Activated T-cell treated with anti-CD3 and anti-CD28 coated beads, Interleukin-2, amount 50 U/mL, for 72 hours (primary cell): ENCODE results near the gene LRRC47. TPM values are rescaled to one million over a fixed set of nuclear protein-coding genes. Genes with fewer than 3 reads are reported as not detected.
A peak's percentile ranks its signal among the peaks of the same experiment; 100 is the strongest.

ENCODE experiments used
- ATAC-seq, 2 donors: fragments of 150-1000 bp; cut with Tn5 transposase; replicated peaks in 1 of 2; 2 replicates each; pipeline ENCODE4 v1.10.0; 2021; ENCODE audit warnings: moderate library complexity in 2 of 2, mild to moderate bottlenecking in 1 of 2
- DNase-seq, 2 donors: peaks; one replicate each; pipeline ENCODE4 v3.0.0; 2021 to 2022; ENCODE audit warnings: mixed read lengths in 1 of 2
- H3K27ac Mint-ChIP-seq: one replicate; pipeline ENCODE4 v1.8.0; 2022; ENCODE audit warnings: mild to moderate bottlenecking, moderate library complexity, mixed read lengths
- H3K27me3 Mint-ChIP-seq: one replicate; pipeline ENCODE4 v1.8.0; 2022; ENCODE audit warnings: low read depth, mixed read lengths
- H3K36me3 Mint-ChIP-seq, 2 donors: one replicate each; pipeline ENCODE4 v1.8.0; 2022; ENCODE audit warnings: mixed read lengths in 2 of 2, mild to moderate bottlenecking in 1 of 2; ENCODE audit not compliant: insufficient read depth in 2 of 2
- H3K4me1 Mint-ChIP-seq: one replicate; pipeline ENCODE4 v1.8.0; 2022; ENCODE audit warnings: low read depth, mixed read lengths
- H3K4me3 Mint-ChIP-seq, 2 donors: one replicate each; pipeline ENCODE4 v1.8.0; 2022; ENCODE audit warnings: mild to moderate bottlenecking in 2 of 2, mixed read lengths in 2 of 2, moderate library complexity in 2 of 2
- H3K9me3 Mint-ChIP-seq, 2 donors: one replicate each; pipeline ENCODE4 v1.8.0; 2022; ENCODE audit warnings: mixed read lengths in 2 of 2
- total RNA-seq, 2 donors: library from RNA; stranded (reverse); gene quantifications; one replicate each; pipeline ENCODE4 v1.2.3, GENCODE V29; 2022

The LRRC47 gene
- total RNA-seq, 2 donors from 2014 or later: 37.7 to 48.7 TPM

DNA sequence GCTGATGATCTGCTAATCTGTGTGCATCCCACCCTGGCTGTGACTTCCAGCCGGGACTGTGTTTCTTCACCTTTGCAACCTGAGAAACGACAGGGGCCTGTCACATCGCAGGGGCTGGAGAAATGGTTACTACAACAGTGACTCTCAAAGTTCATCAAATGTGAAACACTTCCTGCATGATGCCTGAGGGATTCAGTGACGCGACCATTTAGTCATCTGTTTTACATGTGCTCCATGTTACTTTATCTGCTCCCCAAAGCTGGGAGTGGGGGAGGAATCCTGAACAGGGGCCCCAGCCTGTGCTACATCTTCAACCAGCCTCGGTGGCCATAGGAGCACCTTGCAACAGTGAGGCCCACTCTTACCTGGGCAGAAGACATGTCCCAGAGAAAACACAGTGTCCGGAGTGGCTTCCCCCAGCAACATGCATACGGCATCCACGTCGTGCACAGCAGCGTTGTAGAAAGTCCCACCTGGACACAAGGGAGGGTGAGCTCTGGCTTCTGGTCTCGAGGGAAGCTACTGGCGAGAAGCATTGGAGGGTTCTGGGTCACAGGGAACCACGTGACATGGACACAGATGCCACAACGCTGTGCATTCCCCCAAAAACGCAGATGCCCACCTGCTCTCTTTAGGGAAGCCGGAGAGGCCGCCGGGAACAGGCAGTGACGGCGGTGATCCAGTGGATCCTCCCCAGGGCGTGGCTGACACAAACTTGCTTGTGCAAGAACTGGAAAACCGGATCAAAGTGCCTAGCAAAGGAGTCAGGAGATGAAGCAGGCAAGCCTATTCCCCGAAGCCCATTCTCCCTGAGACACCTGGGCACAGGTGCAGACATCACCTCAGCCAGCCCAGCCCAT is 53.6 kb downstream of the LRRC47 start:
- no peaks in the 10 kb centered on the region for H3K27me3 Mint-ChIP-seq
- H3K4me1 Mint-ChIP-seq: peaks cover 35% of the 10 kb centered on the region
- H3K27ac Mint-ChIP-seq: no peak overlapping the region
- H3K9me3 Mint-ChIP-seq: no peaks in the 10 kb centered on the region
- peaks cover 0 to 4% of the 10 kb centered on the region in 2 donors for H3K36me3 Mint-ChIP-seq
- ATAC-seq: no peak
- H3K4me3 Mint-ChIP-seq: no peak overlapping the region
- DNase-seq: no peak

DNA sequence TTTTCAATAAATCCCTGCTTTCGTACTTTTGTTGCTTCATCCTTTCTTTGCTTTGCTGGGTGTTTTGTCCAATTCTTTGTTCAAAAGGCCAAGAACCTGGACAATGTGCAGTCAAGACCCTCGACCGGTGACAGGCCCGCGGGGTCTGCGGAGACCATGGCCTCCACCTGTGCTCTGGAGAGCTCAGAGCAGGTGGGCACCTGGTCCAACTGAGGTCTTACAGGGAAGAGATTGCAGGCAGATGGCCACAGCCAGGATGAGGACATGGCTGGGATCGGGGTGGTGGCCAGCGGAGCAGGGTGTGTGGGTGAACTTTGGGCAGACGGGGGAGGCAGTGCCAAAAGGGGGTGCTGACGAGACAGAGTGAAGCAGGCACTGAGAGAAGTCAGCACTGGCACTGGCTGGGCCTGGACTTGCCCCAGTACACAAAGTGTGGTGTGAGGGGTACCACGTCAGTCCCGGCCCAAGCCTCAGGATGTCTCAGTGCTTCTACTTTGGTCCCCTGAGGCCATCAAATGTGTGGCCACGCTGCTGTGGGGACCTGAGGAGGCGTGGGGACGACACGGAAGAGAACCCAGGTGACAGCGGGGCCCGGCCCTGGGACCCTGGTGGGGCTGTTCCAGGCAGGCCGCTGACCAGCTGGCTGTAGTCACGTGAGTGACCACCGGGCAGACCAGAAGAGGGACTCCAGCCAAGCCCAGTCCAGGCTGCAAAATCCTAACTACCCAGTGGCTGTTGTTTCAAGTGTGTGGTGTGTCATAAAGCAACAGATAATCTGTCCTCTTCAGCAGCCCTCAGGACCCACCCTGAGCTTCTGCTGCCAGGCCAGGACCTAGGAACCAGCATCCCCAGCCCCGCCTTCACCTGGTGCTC is 54.5 kb downstream of the LRRC47 start:
- no peak overlapping the region for H3K27ac Mint-ChIP-seq

DNA sequence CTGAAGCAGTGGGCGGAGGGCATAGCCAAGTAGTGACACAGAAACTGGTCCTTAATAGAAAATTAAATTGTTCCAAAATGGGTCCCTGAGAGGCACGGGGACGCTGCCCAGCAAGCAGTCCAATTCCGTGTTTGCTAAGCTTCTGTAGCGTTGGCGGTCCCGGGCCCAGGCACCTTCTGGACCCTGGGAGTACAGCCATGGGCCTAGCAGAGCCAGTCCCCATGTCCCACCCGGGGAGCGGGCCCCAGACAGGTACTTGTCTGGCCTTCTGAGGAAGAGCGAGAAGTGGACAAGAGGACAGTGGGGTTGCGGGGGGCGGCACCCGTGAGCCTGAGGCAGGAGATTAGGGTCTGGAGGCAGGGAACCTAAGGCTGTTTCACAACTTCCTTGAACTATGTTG is 55.5 kb downstream of the LRRC47 start:
- Mint-ChIP-seq H3K36me3 (peaks cover 0 to 7% of the 10 kb centered on the region in 2 donors), H3K4me1 (peaks cover 25% of the 10 kb centered on the region), H3K27me3 (no peaks in the 10 kb centered on the region), H3K9me3 (no peaks in the 10 kb centered on the region), H3K4me3 (no peak overlapping the region), H3K27ac (peak overlapping the region; percentile 38)
- DNase-seq: no peak
- ATAC-seq: no peak

More for the DNA sequence above, 54.5 kb downstream of the LRRC47 start:
- no peaks in the 10 kb centered on the region for H3K27me3 Mint-ChIP-seq
- ATAC-seq (no peak), DNase-seq (no peak)
- H3K4me3 Mint-ChIP-seq: no peak overlapping the region
- H3K9me3 Mint-ChIP-seq: no peaks in the 10 kb centered on the region
- peaks cover 0 to 4% of the 10 kb centered on the region in 2 donors for H3K36me3 Mint-ChIP-seq
- peaks cover 32% of the 10 kb centered on the region for H3K4me1 Mint-ChIP-seq

DNA sequence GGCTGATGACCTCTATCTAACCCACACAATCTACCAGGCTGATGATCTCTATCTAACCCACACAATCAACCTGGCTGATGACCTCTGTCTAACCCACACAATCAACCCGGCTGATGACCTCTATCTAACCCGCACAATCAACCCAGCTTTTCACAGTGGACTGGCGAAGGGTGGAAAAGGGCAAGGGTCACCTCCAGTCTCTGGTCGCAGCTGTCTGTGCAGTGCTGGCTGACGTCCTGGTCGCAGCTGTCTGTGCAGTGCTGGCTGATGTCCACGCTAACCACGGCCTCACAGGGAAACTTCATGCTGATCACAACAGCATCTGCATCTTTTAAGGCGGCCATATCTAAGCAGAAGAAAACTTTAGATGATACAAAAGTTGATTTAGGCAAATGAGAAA is 56.3 kb downstream of the LRRC47 start:
- Mint-ChIP-seq H3K27ac (no peak overlapping the region), H3K9me3 (no peaks in the 10 kb centered on the region), H3K4me3 (no peak overlapping the region), H3K4me1 (peaks cover 18% of the 10 kb centered on the region), H3K36me3 (peaks cover 0 to 7% of the 10 kb centered on the region in 2 donors), H3K27me3 (no peaks in the 10 kb centered on the region)
- ATAC-seq: no peak
- no peak for DNase-seq

DNA sequence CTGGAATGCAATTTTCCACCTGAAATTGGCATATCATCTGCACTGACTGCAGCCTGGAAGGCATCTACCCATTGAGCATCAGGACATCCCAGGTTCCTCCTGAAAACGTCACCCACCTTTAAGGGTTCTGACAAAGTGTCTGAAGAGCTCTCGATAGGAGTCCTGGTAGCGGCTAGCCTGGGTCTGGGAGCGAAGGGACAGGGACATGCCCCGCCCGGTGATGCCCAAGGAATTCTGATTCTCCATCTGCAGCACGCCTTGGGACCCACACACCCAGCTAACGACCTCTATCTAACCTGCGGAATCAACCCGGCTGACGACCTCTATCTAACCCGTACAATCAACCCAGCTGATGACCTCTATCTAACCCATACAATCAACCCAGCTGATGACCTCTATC is 57.4 kb downstream of the LRRC47 start:
- DNase-seq (no peak), ATAC-seq (no peak)
- H3K9me3 Mint-ChIP-seq: no peaks in the 10 kb centered on the region
- no peaks in the 10 kb centered on the region for H3K27me3 Mint-ChIP-seq
- H3K27ac Mint-ChIP-seq: no peak overlapping the region
- peaks cover 0 to 7% of the 10 kb centered on the region in 2 donors for H3K36me3 Mint-ChIP-seq
- peaks cover 10% of the 10 kb centered on the region for H3K4me1 Mint-ChIP-seq
- H3K4me3 Mint-ChIP-seq: no peak overlapping the region

DNA sequence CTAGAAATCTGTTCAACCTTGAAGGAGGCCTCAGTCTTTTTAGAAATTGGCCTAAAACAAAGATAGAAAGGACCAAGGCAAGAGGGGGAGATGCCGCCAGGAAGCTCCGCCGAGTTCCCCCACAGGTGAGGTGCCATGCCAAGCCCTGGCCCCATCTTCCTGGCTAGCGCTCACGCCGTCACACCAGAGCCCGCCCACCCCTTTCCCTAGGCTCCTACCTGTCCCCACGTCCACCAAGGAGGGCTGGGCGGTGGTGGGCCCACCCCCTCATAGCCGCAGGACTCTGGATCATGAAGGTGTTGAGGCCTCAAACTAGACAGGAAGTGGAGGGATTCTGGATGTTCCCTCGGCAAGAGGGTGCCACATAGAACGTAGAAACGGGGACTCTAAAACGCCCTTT is 59.6 kb downstream of the LRRC47 start:
- Mint-ChIP-seq H3K4me3 (no peak overlapping the region), H3K27ac (no peak overlapping the region), H3K4me1 (no peaks in the 10 kb centered on the region), H3K36me3 (peaks cover 0 to 7% of the 10 kb centered on the region in 2 donors), H3K9me3 (no peaks in the 10 kb centered on the region), H3K27me3 (no peaks in the 10 kb centered on the region)
- no peak for ATAC-seq
- DNase-seq: no peak

DNA sequence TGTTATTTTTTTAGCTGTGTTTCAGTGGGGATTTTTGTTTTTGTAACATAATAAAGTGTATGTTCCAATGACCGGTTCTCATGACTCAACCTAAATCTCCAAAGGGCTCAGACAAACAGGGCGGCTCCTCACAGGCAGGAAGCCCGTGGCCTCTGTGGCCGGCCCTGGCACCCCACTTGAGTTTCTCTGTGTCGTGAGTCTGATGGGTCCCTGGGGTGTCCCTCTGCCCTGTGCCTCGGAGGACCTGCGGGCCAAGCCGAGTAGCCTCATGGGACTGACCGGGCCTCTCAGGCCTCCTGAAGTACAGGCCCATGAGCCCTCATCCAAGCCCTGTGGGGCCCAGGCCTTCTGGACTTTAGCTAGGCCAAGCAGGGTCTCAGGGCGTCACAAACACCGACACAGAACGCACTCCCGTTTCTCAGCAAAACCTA is 60.2 kb downstream of the LRRC47 start:
- no peaks in the 10 kb centered on the region for H3K4me1 Mint-ChIP-seq
- no peak overlapping the region for H3K27ac Mint-ChIP-seq
- DNase-seq: no peak
- H3K9me3 Mint-ChIP-seq: no peaks in the 10 kb centered on the region
- H3K36me3 Mint-ChIP-seq: peaks cover 0 to 3% of the 10 kb centered on the region in 2 donors
- ATAC-seq: no peak
- no peak overlapping the region for H3K4me3 Mint-ChIP-seq
- no peaks in the 10 kb centered on the region for H3K27me3 Mint-ChIP-seq

DNA sequence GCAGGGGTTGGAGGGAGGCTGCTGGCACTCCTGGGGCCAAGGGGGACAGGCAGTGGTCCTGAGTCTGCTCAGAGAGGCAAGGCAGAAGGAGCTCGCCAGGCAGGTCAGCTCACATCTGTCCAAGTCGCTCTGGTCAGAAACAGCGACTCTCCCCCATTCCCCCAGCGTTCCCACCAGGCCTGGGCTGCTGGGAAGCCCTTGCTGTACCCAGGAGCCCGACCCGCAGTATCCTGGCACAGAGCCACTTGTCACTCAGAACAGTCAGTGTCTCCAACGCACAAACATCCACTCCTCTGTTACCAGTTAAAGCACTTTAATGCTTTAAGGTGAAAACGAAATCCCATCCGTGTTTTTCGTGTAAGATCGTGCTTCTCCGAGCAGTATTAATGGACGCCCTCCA is 60.6 kb downstream of the LRRC47 start:
- Mint-ChIP-seq H3K4me3 (no peak overlapping the region), H3K36me3 (peaks cover 0 to 3% of the 10 kb centered on the region in 2 donors), H3K4me1 (no peaks in the 10 kb centered on the region), H3K27ac (no peak overlapping the region), H3K9me3 (no peaks in the 10 kb centered on the region), H3K27me3 (no peaks in the 10 kb centered on the region)
- ATAC-seq: no peak
- DNase-seq: no peak

DNA sequence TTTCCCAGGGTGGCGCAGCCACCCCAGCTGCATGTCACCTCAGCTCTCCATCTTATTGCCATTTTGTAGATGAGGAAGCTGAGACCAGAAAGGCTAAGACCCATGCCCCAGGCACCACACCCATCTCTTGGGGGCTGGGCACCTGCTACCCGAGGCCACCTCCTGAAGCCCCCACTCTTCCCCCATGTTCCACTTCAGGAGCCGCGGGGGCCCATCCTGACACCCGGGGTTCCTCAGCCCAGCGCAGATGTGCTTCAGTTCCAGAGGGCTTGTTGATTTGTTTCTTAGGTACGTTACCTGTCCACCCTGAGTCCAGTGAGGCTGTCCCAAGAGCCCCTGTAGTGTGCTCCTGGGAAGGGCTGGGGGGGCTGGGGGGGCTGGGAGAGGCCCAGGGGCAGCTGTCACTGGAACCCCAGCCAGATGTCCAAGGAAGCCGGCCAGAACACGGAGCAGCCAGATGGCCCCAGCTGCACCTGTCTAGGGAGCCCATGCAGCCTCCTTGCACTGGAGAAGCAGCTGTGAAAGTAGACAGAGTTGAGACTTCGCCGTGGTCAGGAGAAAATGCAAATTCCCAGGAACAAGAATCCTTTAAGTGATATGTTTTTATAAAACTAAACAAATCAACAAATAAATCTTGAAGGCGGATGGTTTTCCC is 61.1 kb downstream of the LRRC47 start:
- no peaks in the 10 kb centered on the region for H3K4me1 Mint-ChIP-seq
- no peak for DNase-seq
- no peaks in the 10 kb centered on the region for H3K9me3 Mint-ChIP-seq
- H3K27me3 Mint-ChIP-seq: no peaks in the 10 kb centered on the region
- H3K4me3 Mint-ChIP-seq: no peak overlapping the region
- H3K27ac Mint-ChIP-seq: no peak overlapping the region
- no peak for ATAC-seq
- H3K36me3 Mint-ChIP-seq: peaks cover 0 to 3% of the 10 kb centered on the region in 2 donors

DNA sequence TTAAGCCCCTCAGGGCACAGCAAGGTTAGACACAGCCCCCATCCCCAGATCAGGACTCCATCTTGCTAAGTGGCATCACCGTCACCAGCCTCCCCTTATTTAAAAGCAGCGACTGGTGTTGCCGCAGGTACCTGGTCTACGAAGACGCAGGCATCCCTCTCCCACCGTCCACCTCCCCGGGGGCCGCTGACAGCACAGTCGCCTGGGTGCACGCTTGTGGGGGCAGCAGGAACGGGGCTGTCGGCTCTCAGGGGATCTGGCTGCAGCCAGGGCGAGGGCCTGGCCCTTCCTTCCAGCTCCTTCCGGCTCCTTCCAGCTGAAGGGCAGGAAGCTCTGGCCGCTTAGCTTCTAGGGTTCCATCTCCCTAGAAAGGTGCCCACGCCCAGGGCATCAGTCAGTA is 61.7 kb downstream of the LRRC47 start:
- no peaks in the 10 kb centered on the region for H3K9me3 Mint-ChIP-seq
- DNase-seq: no peak
- H3K27me3 Mint-ChIP-seq: no peaks in the 10 kb centered on the region
- H3K4me3 Mint-ChIP-seq: no peak overlapping the region
- no peak for ATAC-seq
- H3K27ac Mint-ChIP-seq: no peak overlapping the region
- no peaks in the 10 kb centered on the region for H3K4me1 Mint-ChIP-seq
- H3K36me3 Mint-ChIP-seq: peaks cover 0 to 3% of the 10 kb centered on the region in 2 donors

DNA sequence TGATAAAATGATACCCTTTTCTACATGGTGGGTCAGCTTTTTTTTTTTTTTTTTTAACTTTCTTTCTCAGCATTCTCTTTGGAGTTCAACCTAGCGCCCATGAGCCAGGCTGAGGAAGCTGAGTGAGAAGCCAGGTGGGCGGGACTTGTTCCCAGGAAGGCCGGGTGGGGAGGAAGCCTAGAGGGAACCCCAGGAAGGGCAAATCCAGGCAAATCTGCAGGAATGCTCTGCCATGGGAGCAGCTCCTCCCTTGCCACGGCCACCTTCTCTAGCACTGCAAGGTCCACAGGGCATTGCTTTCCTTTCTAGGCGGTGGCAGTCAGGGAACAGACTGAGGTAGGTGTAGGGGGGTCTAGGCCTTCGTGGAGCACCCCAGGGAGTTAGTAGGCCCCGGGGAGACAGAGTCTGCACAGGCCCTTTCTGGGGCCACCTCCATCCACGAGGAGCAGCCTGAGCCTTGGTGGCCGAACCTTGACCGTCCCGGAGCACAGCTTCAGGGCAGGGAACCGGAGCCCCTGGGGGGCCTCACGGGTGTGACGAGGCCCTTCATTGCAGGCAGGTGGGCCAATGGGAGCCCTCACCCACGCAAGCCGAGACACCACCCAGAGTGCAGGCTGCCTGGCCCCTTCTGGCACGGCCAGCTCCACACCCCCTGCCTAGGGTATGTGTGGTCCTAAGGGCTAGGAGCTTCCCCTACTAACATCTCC is 62.3 kb downstream of the LRRC47 start:
- H3K4me1 Mint-ChIP-seq: no peaks in the 10 kb centered on the region
- no peak for DNase-seq
- no peak for ATAC-seq
- H3K9me3 Mint-ChIP-seq: no peaks in the 10 kb centered on the region
- no peak overlapping the region for H3K27ac Mint-ChIP-seq
- peaks cover 0 to 3% of the 10 kb centered on the region in 2 donors for H3K36me3 Mint-ChIP-seq
- H3K4me3 Mint-ChIP-seq: no peak overlapping the region
- H3K27me3 Mint-ChIP-seq: peaks cover 2% of the 10 kb centered on the region

DNA sequence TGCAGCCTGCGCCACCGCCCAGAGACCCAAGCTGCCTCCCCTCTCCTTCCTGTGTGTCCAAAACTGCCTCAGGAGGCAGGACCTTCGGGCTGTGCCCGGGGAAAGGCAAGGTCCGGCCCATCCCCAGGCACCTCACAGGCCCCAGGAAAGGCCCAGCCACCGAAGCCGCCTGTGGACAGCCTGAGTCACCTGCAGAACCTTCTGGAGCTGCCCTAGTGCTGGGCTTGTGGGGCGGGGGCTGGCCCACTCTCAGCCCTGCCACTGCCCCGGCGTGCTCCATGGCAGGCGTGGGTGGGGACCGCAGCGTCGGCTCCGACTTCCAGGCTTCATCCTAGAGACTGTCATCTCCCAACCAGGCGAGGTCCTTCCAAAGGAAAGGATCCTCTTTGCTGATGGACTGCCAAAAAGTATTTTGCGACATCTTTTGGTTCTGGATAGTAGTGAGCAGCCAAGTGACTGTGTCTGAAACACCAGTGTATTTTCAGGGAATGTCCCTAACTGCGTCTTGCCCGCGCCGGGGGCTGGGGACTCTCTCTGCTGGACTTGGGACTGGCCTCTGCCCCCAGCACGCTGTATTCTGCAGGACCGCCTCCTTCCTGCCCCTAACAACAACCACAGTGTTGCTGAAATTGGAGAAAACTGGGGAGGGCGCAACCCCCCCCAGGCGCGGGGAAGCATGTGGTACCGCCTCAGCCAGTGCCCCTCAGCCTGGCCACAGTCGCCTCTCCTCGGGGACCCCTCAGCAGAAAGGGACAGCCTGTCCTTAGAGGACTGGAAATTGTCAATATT is 63.0 kb downstream of the LRRC47 start:
- DNase-seq (no peak), ATAC-seq (no peak)
- Mint-ChIP-seq H3K27me3 (peaks cover 8% of the 10 kb centered on the region), H3K27ac (no peak overlapping the region), H3K4me1 (no peaks in the 10 kb centered on the region), H3K4me3 (no peak overlapping the region), H3K9me3 (no peaks in the 10 kb centered on the region), H3K36me3 (peaks cover 0 to 3% of the 10 kb centered on the region in 2 donors)
